ENCODE data around the gene WNT7B. TPM values are rescaled to one million over a fixed set of nuclear protein-coding genes. Genes with fewer than 3 reads are reported as not detected.

The WNT7B gene
- total RNA-seq, 6 experiments from 2014 or later = 0.10 to 0.12 TPM; not detected in 4

DNA sequence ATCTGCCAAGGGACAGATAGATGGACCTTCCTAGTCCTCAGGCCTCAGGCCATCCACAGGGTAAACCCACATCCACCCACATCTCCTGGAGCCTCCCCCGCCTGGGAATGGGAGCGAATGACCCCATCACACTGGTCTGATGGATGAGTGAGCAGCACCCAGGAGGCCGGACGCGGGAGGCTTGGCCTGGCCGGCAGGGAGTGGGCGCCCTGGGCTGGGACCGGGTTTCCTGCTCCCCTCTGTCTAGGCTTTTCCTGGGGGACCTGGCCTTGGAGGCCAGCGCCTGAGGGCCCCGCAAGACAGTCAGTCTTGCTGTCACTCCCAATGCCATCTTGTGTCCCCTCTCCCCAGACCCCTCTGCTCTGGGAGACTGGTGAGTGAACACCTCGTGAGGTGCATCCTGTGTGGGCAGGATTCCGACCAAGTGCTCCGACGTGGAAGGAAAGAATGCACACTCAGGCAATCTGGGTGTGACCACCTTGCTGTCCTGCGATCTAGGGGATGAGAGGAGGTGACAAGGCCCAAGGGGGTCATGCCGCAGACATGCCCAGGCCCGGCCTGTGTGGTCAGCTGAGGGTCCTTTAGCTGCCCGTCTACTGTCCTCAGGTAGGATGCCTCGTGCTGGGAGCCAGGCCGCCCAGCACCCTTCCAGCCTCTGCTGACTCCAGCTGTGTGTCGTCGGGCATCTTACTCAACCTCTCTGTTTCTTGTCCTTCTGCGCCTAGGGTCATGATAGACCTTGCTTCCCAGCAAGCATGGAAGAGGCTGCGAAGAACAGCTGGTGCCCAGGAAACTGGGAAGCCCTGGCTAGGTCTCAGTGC is 26.5 kb upstream of the WNT7B start:
- Histone ChIP-seq H3K4me3 (no peak overlapping the region), H3K36me3 (no peaks in the 10 kb centered on the region), H3K27me3 (no peaks in the 10 kb centered on the region), H3K9me3 (no peaks in the 10 kb centered on the region), H3K27ac (no peak overlapping the region), H3K4me1 (peaks cover 0 to 18% (median 3%) of the 10 kb centered on the region in 4 donors)
- no peak for ATAC-seq
- DNase-seq = peak in 1 of 3 donors; percentile 47
- intact Hi-C loops (cut with DNase I) = no loop called here
- 68% methylated on average over 6 of the region's 24 CpGs for WGBS (ENCODE audit: insufficient coverage, low coverage, low lambda C conversion rate, missing lambda C conversion rate)
- TF ChIP-seq, protein P1, sequence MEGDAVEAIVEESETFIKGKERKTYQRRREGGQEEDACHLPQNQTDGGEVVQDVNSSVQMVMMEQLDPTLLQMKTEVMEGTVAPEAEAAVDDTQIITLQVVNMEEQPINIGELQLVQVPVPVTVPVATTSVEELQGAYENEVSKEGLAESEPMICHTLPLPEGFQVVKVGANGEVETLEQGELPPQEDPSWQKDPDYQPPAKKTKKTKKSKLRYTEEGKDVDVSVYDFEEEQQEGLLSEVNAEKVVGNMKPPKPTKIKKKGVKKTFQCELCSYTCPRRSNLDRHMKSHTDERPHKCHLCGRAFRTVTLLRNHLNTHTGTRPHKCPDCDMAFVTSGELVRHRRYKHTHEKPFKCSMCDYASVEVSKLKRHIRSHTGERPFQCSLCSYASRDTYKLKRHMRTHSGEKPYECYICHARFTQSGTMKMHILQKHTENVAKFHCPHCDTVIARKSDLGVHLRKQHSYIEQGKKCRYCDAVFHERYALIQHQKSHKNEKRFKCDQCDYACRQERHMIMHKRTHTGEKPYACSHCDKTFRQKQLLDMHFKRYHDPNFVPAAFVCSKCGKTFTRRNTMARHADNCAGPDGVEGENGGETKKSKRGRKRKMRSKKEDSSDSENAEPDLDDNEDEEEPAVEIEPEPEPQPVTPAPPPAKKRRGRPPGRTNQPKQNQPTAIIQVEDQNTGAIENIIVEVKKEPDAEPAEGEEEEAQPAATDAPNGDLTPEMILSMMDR (IDR thresholded peaks at IDR 0.05) = no peak
- TF ChIP-seq POLR2A (IDR thresholded peaks at IDR 0.05) = no peak

DNA sequence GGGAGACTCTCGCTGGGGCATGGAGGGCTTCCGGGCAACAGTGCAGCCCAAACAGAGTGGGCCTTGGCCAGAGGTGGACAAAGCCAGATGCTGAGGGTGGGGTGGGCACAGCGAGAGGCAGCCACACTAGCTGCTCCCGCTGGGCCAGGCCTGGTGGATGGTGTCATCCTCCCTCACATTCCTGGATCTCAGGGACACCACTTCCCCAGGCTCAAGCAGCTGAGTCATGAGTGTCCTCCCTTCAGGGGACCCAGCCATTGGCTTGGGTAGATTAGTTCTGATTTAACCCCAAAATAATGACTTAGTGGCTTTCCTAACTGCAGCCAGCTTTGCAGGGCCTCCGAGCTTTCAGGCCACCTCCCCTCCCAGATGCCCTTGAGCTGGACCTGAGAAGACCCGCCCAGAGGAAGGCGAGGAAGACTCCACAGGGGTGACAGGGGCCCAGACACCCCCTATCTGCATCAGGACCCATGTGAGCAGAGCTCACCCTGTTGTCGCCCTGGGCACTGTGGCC is 25.9 kb upstream of the WNT7B start:
- no peaks in the 10 kb centered on the region for H3K9me3 ChIP-seq
- 90% methylated on average over 2 of the region's 8 CpGs for WGBS (ENCODE audit: insufficient coverage, low coverage, low lambda C conversion rate, missing lambda C conversion rate)
- no peaks in the 10 kb centered on the region for H3K36me3 ChIP-seq
- H3K27ac ChIP-seq = no peak overlapping the region
- H3K4me3 ChIP-seq = no peak overlapping the region
- H3K27me3 ChIP-seq = no peaks in the 10 kb centered on the region
- TF ChIP-seq POLR2A (IDR thresholded peaks at IDR 0.05) = no peak
- TF ChIP-seq, protein P1 (IDR thresholded peaks at IDR 0.05) = no peak
- peak in 1 of 3 donors; percentile 29 for DNase-seq
- ATAC-seq = peak in 1 of 4 donors; percentile 4
- intact Hi-C loops (cut with DNase I) = no loop called here
- H3K4me1 ChIP-seq = peaks cover 0 to 24% (median 3%) of the 10 kb centered on the region in 4 donors

DNA sequence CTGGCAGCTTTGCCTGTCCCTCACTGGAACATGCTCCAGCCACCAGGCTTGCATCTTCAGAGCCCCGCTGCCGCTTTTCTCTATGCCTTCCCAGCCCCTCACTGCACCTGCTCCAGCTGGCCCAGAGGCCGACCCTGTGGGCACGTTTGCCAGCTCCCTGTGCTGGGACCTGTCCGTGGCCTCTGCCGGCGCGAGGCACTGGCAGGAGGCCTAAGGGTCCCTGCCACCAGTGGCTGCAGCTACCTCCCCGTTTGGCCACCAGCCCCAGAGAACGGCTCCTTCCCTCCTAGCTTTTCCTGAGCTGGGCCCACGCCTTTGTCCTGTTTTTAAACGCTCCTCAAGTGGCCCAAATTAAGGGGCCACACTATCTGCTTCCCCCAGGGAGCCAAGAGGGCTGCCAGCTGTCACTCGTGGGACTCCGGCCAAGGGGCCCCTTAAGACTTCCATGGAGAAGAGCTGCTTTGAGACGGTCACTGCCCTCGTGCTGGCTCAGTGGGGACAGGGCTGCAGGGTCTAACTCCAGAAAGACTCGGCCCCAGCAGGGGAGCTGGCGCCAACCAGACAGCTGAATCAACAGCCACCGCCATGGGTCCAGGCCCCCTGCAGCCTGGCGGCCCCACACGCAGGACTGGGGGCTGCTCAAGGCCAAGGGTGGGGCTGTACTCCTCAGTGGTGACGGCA is 24.6 kb upstream of the WNT7B start:
- Histone ChIP-seq H3K9me3 (no peaks in the 10 kb centered on the region), H3K27me3 (no peaks in the 10 kb centered on the region), H3K27ac (no peak overlapping the region), H3K36me3 (no peaks in the 10 kb centered on the region), H3K4me1 (peaks cover 0 to 16% (median 3%) of the 10 kb centered on the region in 4 donors), H3K4me3 (no peak overlapping the region)
- no peak for ATAC-seq
- 54% methylated on average over 8 of the region's 22 CpGs for WGBS (ENCODE audit: insufficient coverage, low coverage, low lambda C conversion rate, missing lambda C conversion rate)
- DNase-seq = peak in 1 of 3 donors; percentile 56
- TF ChIP-seq POLR2A (IDR thresholded peaks at IDR 0.05) = no peak
- TF ChIP-seq, protein P1 (IDR thresholded peaks at IDR 0.05) = no peak
- intact Hi-C loops (cut with DNase I) = no loop called here

DNA sequence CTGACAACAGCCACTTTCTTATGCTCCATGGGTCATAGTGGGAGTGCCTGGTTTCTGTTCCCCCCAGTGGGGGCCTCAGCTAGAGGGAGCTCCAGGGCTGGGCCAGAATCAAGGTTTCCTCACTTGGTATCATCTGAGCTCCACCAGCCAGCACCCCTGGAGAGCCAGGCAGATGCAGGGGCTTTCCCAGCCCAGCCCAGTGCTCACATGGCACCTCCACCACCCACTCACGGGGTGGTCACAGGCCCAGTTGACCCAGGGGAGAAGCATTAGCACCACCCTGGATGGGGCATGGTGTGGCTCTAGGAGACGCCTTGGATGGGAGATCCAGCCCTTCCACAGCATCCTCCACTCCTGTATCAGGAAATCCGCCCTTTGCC is 24.1 kb upstream of the WNT7B start:
- Histone ChIP-seq H3K4me1 (peaks cover 0 to 13% (median 3%) of the 10 kb centered on the region in 4 donors), H3K9me3 (no peaks in the 10 kb centered on the region), H3K36me3 (no peaks in the 10 kb centered on the region), H3K4me3 (no peak overlapping the region), H3K27ac (no peak overlapping the region), H3K27me3 (no peaks in the 10 kb centered on the region)
- ATAC-seq = no peak
- WGBS (ENCODE audit: insufficient coverage, low coverage, low lambda C conversion rate, missing lambda C conversion rate) = 70% methylated on average over 3 of the region's 3 CpGs
- peak in 1 of 3 donors; percentile 44 for DNase-seq
- TF ChIP-seq POLR2A (IDR thresholded peaks at IDR 0.05) = no peak
- TF ChIP-seq, protein P1 (IDR thresholded peaks at IDR 0.05) = no peak
- intact Hi-C loops (cut with DNase I) = no loop called here
